Measurements from ENCODE around the gene THAP8.

THAP8 gene

GRCh38 chr19:36019061-36019670 is 34.9 kb downstream of the THAP8 start:
- H3K9ac ChIP-seq (ENCODE audit: low read length): no peak overlapping the region
- no CpG with 5 or more reads among the region's 22 CpGs for WGBS (ENCODE audit: extremely low coverage, insufficient coverage, insufficient read length)

GRCh38 chr19:36014012-36014924 is 39.8 kb downstream of the THAP8 start, which contains the start of gene ALKBH6:
ALKBH6 (minus strand) TSS chr19:36014213; CDS start chr19:36013397, 816 bp downstream.
- H3K27me3 ChIP-seq (ENCODE audit: insufficient read depth, low read length): no peaks in the 10 kb centered on the region
- no peaks in the 10 kb centered on the region for H3K9me3 ChIP-seq (ENCODE audit: insufficient read depth, low read depth, low read length)
- no peak within 1 kb of the TSS for H3K18ac ChIP-seq (ENCODE audit: low read length)
- H2AK5ac ChIP-seq (ENCODE audit: low read length): peak within 1 kb of the TSS; percentile 24
- H3K9ac ChIP-seq (ENCODE audit: low read length): peak within 1 kb of the TSS; percentile 78
- peak within 1 kb of the TSS; percentile 52 for H4K91ac ChIP-seq (ENCODE audit: low read depth, low read length)
- peaks cover 11 to 15% of the 10 kb centered on the region in 2 experiments for H3K36me3 ChIP-seq (ENCODE audit: control insufficient read depth in 1 of 2, insufficient read depth in 2 of 2, low read length in 2 of 2)
- no CpG with 5 or more reads among the region's 42 CpGs for WGBS (ENCODE audit: extremely low coverage, insufficient coverage, insufficient read length)
- H3K23ac ChIP-seq (ENCODE audit: low read length): no peak within 1 kb of the TSS
- peak within 1 kb of the TSS; percentile 82 for H3K4me2 ChIP-seq (ENCODE audit: low read length)
- H3K4ac ChIP-seq (ENCODE audit: low read depth, low read length): peak within 1 kb of the TSS; percentile 25
- peak within 1 kb of the TSS; percentile 73 for H4K8ac ChIP-seq (ENCODE audit: low read depth, low read length)
- H2BK12ac ChIP-seq (ENCODE audit: low read length): no peak within 1 kb of the TSS
- DNase-seq: peak; percentile 100
- peak within 1 kb of the TSS; percentile 40 for H2AFZ ChIP-seq (ENCODE audit: insufficient read depth, low read length, poor library complexity)
- H2BK5ac ChIP-seq (ENCODE audit: low read depth, low read length, poor library complexity): no peak within 1 kb of the TSS
- peak within 1 kb of the TSS; percentile 28 for H2BK120ac ChIP-seq (ENCODE audit: insufficient read depth, low read length, poor library complexity)
- H3K4me3 ChIP-seq (ENCODE audit: low read depth, low read length): peak within 1 kb of the TSS; percentile 74
- peaks cover 13 to 17% of the 10 kb centered on the region in 2 experiments for H3K4me1 ChIP-seq (ENCODE audit: control insufficient read depth in 1 of 2, insufficient read depth in 2 of 2, low read length in 2 of 2)
- H3K14ac ChIP-seq (ENCODE audit: low read length): peak within 1 kb of the TSS; percentile 47
- peaks cover 3% of the 10 kb centered on the region for H3K79me1 ChIP-seq (ENCODE audit: low read length)
- no peak within 1 kb of the TSS for H3K27ac ChIP-seq (ENCODE audit: low read depth, low read length)
- H3K79me2 ChIP-seq (ENCODE audit: control insufficient read depth, insufficient read depth, low read length, poor library complexity): no peaks in the 10 kb centered on the region
- peak within 1 kb of the TSS; percentile 12 for H4K12ac ChIP-seq (ENCODE audit: low read depth, low read length)

More at GRCh38 chr19:36019061-36019670, 34.9 kb downstream of the THAP8 start:
- Histone ChIP-seq H4K91ac (ENCODE audit: low read depth, low read length) (no peak overlapping the region), H3K36me3 (ENCODE audit: control insufficient read depth in 1 of 2, insufficient read depth in 2 of 2, low read length in 2 of 2) (peaks cover 21 to 24% of the 10 kb centered on the region in 2 experiments), H3K23ac (ENCODE audit: low read length) (no peak overlapping the region), H3K27me3 (ENCODE audit: insufficient read depth, low read length) (no peaks in the 10 kb centered on the region), H3K9me3 (ENCODE audit: insufficient read depth, low read depth, low read length) (no peaks in the 10 kb centered on the region), H2AFZ (ENCODE audit: insufficient read depth, low read length, poor library complexity) (no peak overlapping the region), H3K4me3 (ENCODE audit: low read depth, low read length) (no peak overlapping the region), H3K79me1 (ENCODE audit: low read length) (peaks cover 3% of the 10 kb centered on the region), H3K79me2 (ENCODE audit: control insufficient read depth, insufficient read depth, low read length, poor library complexity) (no peaks in the 10 kb centered on the region), H3K4ac (ENCODE audit: low read depth, low read length) (no peak overlapping the region), H4K12ac (ENCODE audit: low read depth, low read length) (no peak overlapping the region), H3K18ac (ENCODE audit: low read length) (no peak overlapping the region), H4K8ac (ENCODE audit: low read depth, low read length) (no peak overlapping the region), H3K4me1 (ENCODE audit: control insufficient read depth in 1 of 2, insufficient read depth in 2 of 2, low read length in 2 of 2) (peaks cover 5 to 7% of the 10 kb centered on the region in 2 experiments), H2BK5ac (ENCODE audit: low read depth, low read length, poor library complexity) (no peak overlapping the region), H3K27ac (ENCODE audit: low read depth, low read length) (no peak overlapping the region), H3K4me2 (ENCODE audit: low read length) (no peak overlapping the region), H2BK12ac (ENCODE audit: low read length) (no peak overlapping the region), H2BK120ac (ENCODE audit: insufficient read depth, low read length, poor library complexity) (no peak overlapping the region), H3K14ac (ENCODE audit: low read length) (no peak overlapping the region), H2AK5ac (ENCODE audit: low read length) (no peak overlapping the region)
- DNase-seq: no peak

GRCh38 chr19:36013280-36014011 is 40.6 kb downstream of the THAP8 start:
- H3K23ac ChIP-seq (ENCODE audit: low read length): no peak overlapping the region

GRCh38 chr19:36010402-36010801 is 43.7 kb downstream of the THAP8 start:
- Histone ChIP-seq H2AFZ (ENCODE audit: insufficient read depth, low read length, poor library complexity) (no peak overlapping the region), H3K23ac (ENCODE audit: low read length) (no peak overlapping the region), H3K4me3 (ENCODE audit: low read depth, low read length) (no peak overlapping the region), H3K27me3 (ENCODE audit: insufficient read depth, low read length) (no peaks in the 10 kb centered on the region), H3K79me1 (ENCODE audit: low read length) (peaks cover 13% of the 10 kb centered on the region), H2BK12ac (ENCODE audit: low read length) (no peak overlapping the region), H3K14ac (ENCODE audit: low read length) (no peak overlapping the region), H3K4me1 (ENCODE audit: control insufficient read depth in 1 of 2, insufficient read depth in 2 of 2, low read length in 2 of 2) (peaks cover 23 to 27% of the 10 kb centered on the region in 2 experiments), H2BK120ac (ENCODE audit: insufficient read depth, low read length, poor library complexity) (no peak overlapping the region), H3K18ac (ENCODE audit: low read length) (no peak overlapping the region), H3K36me3 (ENCODE audit: control insufficient read depth in 1 of 2, insufficient read depth in 2 of 2, low read length in 2 of 2) (no peaks in the 10 kb centered on the region), H3K4me2 (ENCODE audit: low read length) (no peak overlapping the region), H2BK5ac (ENCODE audit: low read depth, low read length, poor library complexity) (no peak overlapping the region), H3K79me2 (ENCODE audit: control insufficient read depth, insufficient read depth, low read length, poor library complexity) (peaks cover 8% of the 10 kb centered on the region), H2AK5ac (ENCODE audit: low read length) (no peak overlapping the region), H3K27ac (ENCODE audit: low read depth, low read length) (no peak overlapping the region), H3K4ac (ENCODE audit: low read depth, low read length) (no peak overlapping the region), H4K8ac (ENCODE audit: low read depth, low read length) (no peak overlapping the region), H4K91ac (ENCODE audit: low read depth, low read length) (no peak overlapping the region), H4K12ac (ENCODE audit: low read depth, low read length) (no peak overlapping the region), H3K9ac (ENCODE audit: low read length) (no peak overlapping the region), H3K9me3 (ENCODE audit: insufficient read depth, low read depth, low read length) (no peaks in the 10 kb centered on the region)
- no peak for DNase-seq
- no CpG with 5 or more reads among the region's 11 CpGs for WGBS (ENCODE audit: extremely low coverage, insufficient coverage, insufficient read length)

More at GRCh38 chr19:36013280-36014011, 40.6 kb downstream of the THAP8 start:
- Histone ChIP-seq H4K8ac (ENCODE audit: low read depth, low read length) (peak overlapping the region; percentile 73), H3K9ac (ENCODE audit: low read length) (peak overlapping the region; percentile 78), H3K4me2 (ENCODE audit: low read length) (peak overlapping the region; percentile 82), H2BK5ac (ENCODE audit: low read depth, low read length, poor library complexity) (no peak overlapping the region), H3K9me3 (ENCODE audit: insufficient read depth, low read depth, low read length) (no peaks in the 10 kb centered on the region), H2BK12ac (ENCODE audit: low read length) (no peak overlapping the region), H3K14ac (ENCODE audit: low read length) (peak overlapping the region; percentile 38), H2AFZ (ENCODE audit: insufficient read depth, low read length, poor library complexity) (peak overlapping the region; percentile 13), H4K12ac (ENCODE audit: low read depth, low read length) (peak overlapping the region; percentile 12), H3K27me3 (ENCODE audit: insufficient read depth, low read length) (no peaks in the 10 kb centered on the region), H2AK5ac (ENCODE audit: low read length) (no peak overlapping the region), H2BK120ac (ENCODE audit: insufficient read depth, low read length, poor library complexity) (no peak overlapping the region), H3K36me3 (ENCODE audit: control insufficient read depth in 1 of 2, insufficient read depth in 2 of 2, low read length in 2 of 2) (peaks cover 6 to 11% of the 10 kb centered on the region in 2 experiments), H3K4me3 (ENCODE audit: low read depth, low read length) (peak overlapping the region; percentile 74), H3K79me2 (ENCODE audit: control insufficient read depth, insufficient read depth, low read length, poor library complexity) (peaks cover 3% of the 10 kb centered on the region), H4K91ac (ENCODE audit: low read depth, low read length) (peak overlapping the region; percentile 52), H3K18ac (ENCODE audit: low read length) (no peak overlapping the region), H3K27ac (ENCODE audit: low read depth, low read length) (no peak overlapping the region), H3K4me1 (ENCODE audit: control insufficient read depth in 1 of 2, insufficient read depth in 2 of 2, low read length in 2 of 2) (peaks cover 17 to 21% of the 10 kb centered on the region in 2 experiments), H3K4ac (ENCODE audit: low read depth, low read length) (peak overlapping the region; percentile 25), H3K79me1 (ENCODE audit: low read length) (peaks cover 7% of the 10 kb centered on the region)
- DNase-seq: no peak
- no CpG with 5 or more reads among the region's 15 CpGs for WGBS (ENCODE audit: extremely low coverage, insufficient coverage, insufficient read length)

Measured in trophoblast cell (in vitro differentiated cells and primary cell).